CD4-positive, alpha-beta T cell treated with Interleukin-4 for 4 hours (primary cell): ENCODE results near the gene CAMTA2.

Experiments used
- DNase-seq: peaks from one replicate; pipeline ENCODE4 v3.0.0-alpha.2; 2020

The CAMTA2 gene

GRCh38 chr17:4966844-4967538 is 20.5 kb downstream of the CAMTA2 start:
- peak; percentile 100 for DNase-seq

GRCh38 chr17:4965311-4965986 is 22.0 kb downstream of the CAMTA2 start:
- DNase-seq = no peak

GRCh38 chr17:4960279-4960922 is 27.1 kb downstream of the CAMTA2 start:
- no peak for DNase-seq

- DNase-seq = no peak
These were observed 28.1 kb downstream of the CAMTA2 start for GRCh38 chr17:4959261-4959965.

GRCh38 chr17:4958102-4958501 is 29.4 kb downstream of the CAMTA2 start:
- no peak for DNase-seq

GRCh38 chr17:4956493-4957061 is 30.9 kb downstream of the CAMTA2 start:
- DNase-seq = peak; percentile 40

GRCh38 chr17:4955091-4955490 is 32.4 kb downstream of the CAMTA2 start:
- DNase-seq = no peak

GRCh38 chr17:4953451-4953961 is 34.0 kb downstream of the CAMTA2 start:
- DNase-seq = no peak

GRCh38 chr17:4951486-4951885 is 36.0 kb downstream of the CAMTA2 start:
- no peak for DNase-seq

- DNase-seq = no peak
These were observed 36.7 kb downstream of the CAMTA2 start, which contains the start of gene ENO3 for GRCh38 chr17:4950746-4951204. TSS of gene ENO3 (plus strand) at chr17:4951119. CDS start at chr17:4951830, 711 bp downstream.

GRCh38 chr17:4950075-4950745 is 37.3 kb downstream of the CAMTA2 start:
- DNase-seq = no peak

GRCh38 chr17:4949321-4950074 is 38.0 kb downstream of the CAMTA2 start:
- peak; percentile 91 for DNase-seq

- peak; percentile 80 for DNase-seq
These were observed 38.5 kb downstream of the CAMTA2 start for GRCh38 chr17:4948931-4949320.

GRCh38 chr17:4948166-4948930 is 39.1 kb downstream of the CAMTA2 start, which contains the start of gene PFN1:
TSS of gene PFN1 (minus strand) at chr17:4948530. CDS start at chr17:4948394, 136 bp downstream.
- peak; percentile 96 for DNase-seq

GRCh38 chr17:4947411-4948165 is 39.9 kb downstream of the CAMTA2 start:
- peak; percentile 55 for DNase-seq

GRCh38 chr17:4947010-4947410 is 40.5 kb downstream of the CAMTA2 start:
- DNase-seq = no peak

- no peak for DNase-seq
These were observed 41.0 kb downstream of the CAMTA2 start for GRCh38 chr17:4946312-4946976.

GRCh38 chr17:4945944-4946280 is 41.6 kb downstream of the CAMTA2 start:
- no peak for DNase-seq
